ENCODE data around the gene FSTL3. TPM values are rescaled to one million over a fixed set of nuclear protein-coding genes. Genes with fewer than 3 reads are reported as not detected.

FSTL3 gene
- total RNA-seq, 1 experiment from 2014 or later = 29.1 TPM

- TF ChIP-seq CTCF (IDR thresholded peaks at IDR 0.05 in 2 of 3, conservative IDR thresholded peaks at IDR 0.05 in 1 of 3; ENCODE audit: borderline replicate concordance in 1 of 3, insufficient read depth in 1 of 3, low read depth in 2 of 3, low read length in 2 of 3) (no peak), YY1 (IDR thresholded peaks at IDR 0.05; ENCODE audit: extremely low read depth, insufficient replicate concordance, low read depth, low read length) (no peak), TCF7L2 (IDR thresholded peaks at IDR 0.05; ENCODE audit: borderline replicate concordance, extremely low read depth, insufficient read depth, insufficient read length) (no peak), JUND (IDR thresholded peaks at IDR 0.05) (no peak), EZH2phosphoT487 (IDR thresholded peaks at IDR 0.05; ENCODE audit: borderline replicate concordance) (no peak), SP1 (IDR thresholded peaks at IDR 0.05; ENCODE audit: low read depth) (no peak), ZFX (IDR thresholded peaks at IDR 0.05) (no peak), POLR2AphosphoS5 (IDR thresholded peaks at IDR 0.05; ENCODE audit: low read depth, low read length) (no peak)
Observed at GRCh38 chr19:650121-650520, 26.1 kb upstream of the FSTL3 start (continued).

DNA sequence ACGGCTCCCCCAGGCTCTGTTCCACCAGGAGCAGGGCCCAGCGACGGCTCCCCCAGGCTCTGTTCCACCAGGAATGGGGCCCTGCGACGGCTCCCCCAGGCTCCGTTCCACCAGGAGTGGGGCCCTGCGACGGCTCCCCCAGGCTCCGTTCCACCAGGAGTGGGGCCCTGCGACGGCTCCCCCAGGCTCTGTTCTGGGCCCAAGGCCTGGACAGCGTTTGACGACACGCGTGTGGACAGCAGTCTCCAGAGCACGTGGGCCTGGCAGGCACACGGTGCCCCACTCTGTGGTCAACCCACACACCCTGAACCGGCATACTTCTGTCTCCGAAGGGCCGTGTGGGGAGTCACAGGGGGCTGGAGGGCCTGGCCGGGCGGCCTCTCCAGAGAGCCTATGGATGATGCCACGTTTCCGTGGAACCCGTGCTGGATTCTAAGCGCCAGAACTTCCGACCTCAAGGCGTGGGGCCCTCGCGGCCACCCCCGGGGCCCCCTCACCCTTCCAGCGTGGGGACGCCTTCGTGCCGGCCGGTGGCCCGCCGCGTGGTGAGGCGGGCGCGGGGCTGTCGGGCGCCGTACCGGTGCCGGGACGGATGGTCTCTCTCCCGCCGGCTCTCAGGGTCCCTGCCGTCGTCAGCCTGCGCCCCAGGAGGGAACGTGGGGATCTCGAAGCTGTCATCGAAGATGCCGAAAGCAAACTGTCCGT lies 24.9 kb upstream of the FSTL3 start:
- H3K4me3 ChIP-seq (replicated peaks in 1 of 2; ENCODE audit: low read depth in 1 of 2, low read length in 2 of 2) = no peak overlapping the region
- ATAC-seq (no peak), DNase-seq (ENCODE audit: low read depth, low spot score) (no peak)
- no peak overlapping the region for H2AFZ ChIP-seq (ENCODE audit: low read depth, low read length, poor library complexity, severe bottlenecking)
- BruUV-seq (replicated peaks) = no TSS peak
- H3K36me3 ChIP-seq (ENCODE audit: control insufficient read depth in 1 of 2, insufficient read depth in 2 of 2, low read length in 2 of 2) = peaks cover 11 to 45% of the 10 kb centered on the region in 2 experiments
- intact Hi-C loops (cut with micrococcal nuclease) = no loop called here
- no peaks in the 10 kb centered on the region for H3K9me3 ChIP-seq (ENCODE audit: control insufficient read depth in 1 of 2, insufficient read depth in 1 of 2, low read depth in 1 of 2, low read length in 2 of 2)
- no peaks in the 10 kb centered on the region for H4K20me1 ChIP-seq (ENCODE audit: insufficient read depth)
- no peak overlapping the region for H3K9ac ChIP-seq (ENCODE audit: low read length)
- H3K27me3 ChIP-seq (ENCODE audit: insufficient read depth, low read length) = no peaks in the 10 kb centered on the region
- H3K9me2 ChIP-seq (ENCODE audit: insufficient read depth) = no peaks in the 10 kb centered on the region
- ChIA-PET POLR2A (no interaction called here), CTCF (no interaction called here), RAD21 (ENCODE audit: low non-redundant PET in 1 of 2, low total read pairs in 2 of 2, uncharacterized antibody in 2 of 2, unreplicated experiment in 2 of 2) (no interaction called here)
- H3K4me2 ChIP-seq (ENCODE audit: low read length) = no peak overlapping the region
- no peaks in the 10 kb centered on the region for H3K4me1 ChIP-seq (ENCODE audit: control insufficient read depth in 1 of 2, insufficient read depth in 2 of 2, low read length in 2 of 2)
- H3K79me2 ChIP-seq (ENCODE audit: insufficient read depth, low read length) = peaks cover 64% of the 10 kb centered on the region
- no peak overlapping the region for H3K27ac ChIP-seq (ENCODE audit: low read depth, low read length)
- TF ChIP-seq, protein P1, sequence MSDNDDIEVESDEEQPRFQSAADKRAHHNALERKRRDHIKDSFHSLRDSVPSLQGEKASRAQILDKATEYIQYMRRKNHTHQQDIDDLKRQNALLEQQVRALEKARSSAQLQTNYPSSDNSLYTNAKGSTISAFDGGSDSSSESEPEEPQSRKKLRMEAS (IDR thresholded peaks at IDR 0.05) = no peak
- TF ChIP-seq CBX3 (IDR thresholded peaks at IDR 0.05; ENCODE audit: low read depth) (no peak), SP1 (IDR thresholded peaks at IDR 0.05; ENCODE audit: low read depth) (no peak), EGR1 (IDR thresholded peaks at IDR 0.05; ENCODE audit: low read depth) (no peak), RAD21 (IDR thresholded peaks at IDR 0.05; ENCODE audit: low read depth) (no peak), CTCF (IDR thresholded peaks at IDR 0.05 in 2 of 3, conservative IDR thresholded peaks at IDR 0.05 in 1 of 3; ENCODE audit: borderline replicate concordance in 1 of 3, insufficient read depth in 1 of 3, low read depth in 2 of 3, low read length in 2 of 3) (no peak), TCF7L2 (IDR thresholded peaks at IDR 0.05; ENCODE audit: borderline replicate concordance, extremely low read depth, insufficient read depth, insufficient read length) (no peak), ZBTB33 (IDR thresholded peaks at IDR 0.05; ENCODE audit: extremely low read depth, insufficient replicate concordance, low read length) (no peak), ATF3 (IDR thresholded peaks at IDR 0.05) (no peak), EZH2phosphoT487 (IDR thresholded peaks at IDR 0.05; ENCODE audit: borderline replicate concordance) (no peak), ZNF274 (IDR thresholded peaks at IDR 0.05; ENCODE audit: low read depth, low read length) (no peak), YY1 (IDR thresholded peaks at IDR 0.05; ENCODE audit: extremely low read depth, insufficient replicate concordance, low read depth, low read length) (no peak), SRF (IDR thresholded peaks at IDR 0.05; ENCODE audit: low read depth) (no peak), POLR2AphosphoS5 (IDR thresholded peaks at IDR 0.05; ENCODE audit: low read depth, low read length) (no peak), JUND (IDR thresholded peaks at IDR 0.05) (no peak)
